Vagina (tissue), 2 donors: ENCODE measurements around the gene SORCS2. TPM values are rescaled to one million over a fixed set of nuclear protein-coding genes. Genes with fewer than 3 reads are reported as not detected.

ENCODE experiments used
- DNase-seq, 2 donors: peaks; one replicate each; pipeline ENCODE4 v3.0.0-alpha.2; 2017; ENCODE audit errors: extremely low spot score in 2 of 2
- H3K27ac ChIP-seq: fragments of 200-600 bp; sonication (generic); one replicate; pipeline ENCODE4 v1.5.1; 2019
- H3K27me3 ChIP-seq: fragments of 200-600 bp; sonication (generic); one replicate; pipeline ENCODE4 v1.5.1; 2019
- H3K36me3 ChIP-seq, 2 donors: fragments of 200-600 bp; sonication (generic); one replicate each; pipeline ENCODE4 v1.5.1; 2017 to 2019
- H3K4me1 ChIP-seq: fragments of 200-600 bp; sonication (generic); one replicate; pipeline ENCODE4 v1.5.1; 2019
- H3K4me3 ChIP-seq, 2 donors: fragments of 200-600 bp; sonication (generic); 1 replicate in 1 of 2; 2 replicates in 1 of 2; pipeline ENCODE4 v1.5.1; 2016 to 2019
- H3K9me3 ChIP-seq: fragments of 200-600 bp; sonication (generic); one replicate; pipeline ENCODE4 v1.5.1; 2019
- POLR2A ChIP-seq, 2 donors: fragments of 450-650 bp; IDR thresholded peaks; one replicate each; pipeline ENCODE4 v1.6.1; 2017; ENCODE audit warnings: antibody characterized with exemption in 2 of 2, mild to moderate bottlenecking in 2 of 2, moderate library complexity in 2 of 2
- POLR2AphosphoS5 ChIP-seq, 2 donors: sonication (generic); formaldehyde crosslinking; IDR thresholded peaks; one replicate each; pipeline ENCODE4 v1.9.0; 2017; ENCODE audit warnings: antibody characterized with exemption in 2 of 2, mild to moderate bottlenecking in 2 of 2, low read depth in 1 of 2; ENCODE audit not compliant: insufficient read depth in 1 of 2
- intact Hi-C: fragments of 100-400 bp; cut with DNase I; formaldehyde crosslinking; loops from one replicate; pipeline ENCODE4 v1.15.1; 2023
- total RNA-seq: library from RNA; depleted of rRNA; stranded (reverse); fragments of >200 nt; gene quantifications from one replicate; pipeline ENCODE4 v1.2.3, GENCODE V29; 2016
- TF ChIP-seq, protein P1 (sequence below), 3 experiments: fragments of 450-650 bp in 2 of 3; fragments of 200-600 bp in 1 of 3; sonication (generic) in 1 of 3; IDR thresholded peaks; one replicate each; pipeline ENCODE4 v1.5.1; 2017 to 2019; ENCODE audit warnings: antibody characterized with exemption in 3 of 3, mild to moderate bottlenecking in 2 of 3, moderate library complexity in 2 of 3

The SORCS2 gene
- total RNA-seq, 1 donor from 2014 or later = 5.4 TPM

DNA sequence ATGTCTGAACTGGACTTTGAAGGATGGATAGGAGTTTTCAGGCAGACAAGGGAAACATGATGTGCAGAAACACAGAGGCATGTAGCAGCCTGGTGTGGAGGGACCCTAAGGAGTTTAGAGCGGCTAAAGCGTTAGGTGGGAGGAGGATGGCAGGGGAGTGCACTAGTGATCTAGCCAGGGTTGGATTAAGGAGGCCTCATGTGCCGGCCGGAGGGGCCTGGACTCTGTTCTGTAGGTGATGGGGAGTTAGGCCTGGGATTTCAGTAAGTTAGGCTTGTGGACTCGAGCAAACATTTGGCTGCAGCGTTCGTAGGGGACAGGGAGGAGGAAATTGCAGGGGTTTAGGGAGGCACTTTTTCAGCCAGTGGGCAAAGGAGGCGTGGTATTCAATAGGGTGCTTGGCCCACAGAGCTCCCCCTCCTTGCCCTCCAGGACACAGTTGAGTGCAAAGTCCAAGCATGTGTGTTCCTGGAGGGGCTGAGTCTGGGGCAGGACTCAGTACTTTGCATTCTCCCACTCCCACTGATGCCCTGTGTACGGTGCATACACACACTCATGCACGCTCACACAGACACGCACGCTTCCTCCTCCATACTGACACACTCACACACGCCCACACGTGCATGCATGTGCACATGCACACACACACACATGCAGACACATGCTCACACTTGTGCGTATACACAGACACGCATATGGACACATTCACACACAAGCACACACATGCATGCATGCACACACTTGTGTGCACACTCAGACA lies 223.8 kb downstream of the SORCS2 start:
- Histone ChIP-seq H3K4me3 (no peak overlapping the region), H3K27me3 (no peaks in the 10 kb centered on the region), H3K9me3 (no peaks in the 10 kb centered on the region), H3K36me3 (no peaks in the 10 kb centered on the region), H3K4me1 (no peaks in the 10 kb centered on the region), H3K27ac (no peak overlapping the region)
- TF ChIP-seq, protein P1, sequence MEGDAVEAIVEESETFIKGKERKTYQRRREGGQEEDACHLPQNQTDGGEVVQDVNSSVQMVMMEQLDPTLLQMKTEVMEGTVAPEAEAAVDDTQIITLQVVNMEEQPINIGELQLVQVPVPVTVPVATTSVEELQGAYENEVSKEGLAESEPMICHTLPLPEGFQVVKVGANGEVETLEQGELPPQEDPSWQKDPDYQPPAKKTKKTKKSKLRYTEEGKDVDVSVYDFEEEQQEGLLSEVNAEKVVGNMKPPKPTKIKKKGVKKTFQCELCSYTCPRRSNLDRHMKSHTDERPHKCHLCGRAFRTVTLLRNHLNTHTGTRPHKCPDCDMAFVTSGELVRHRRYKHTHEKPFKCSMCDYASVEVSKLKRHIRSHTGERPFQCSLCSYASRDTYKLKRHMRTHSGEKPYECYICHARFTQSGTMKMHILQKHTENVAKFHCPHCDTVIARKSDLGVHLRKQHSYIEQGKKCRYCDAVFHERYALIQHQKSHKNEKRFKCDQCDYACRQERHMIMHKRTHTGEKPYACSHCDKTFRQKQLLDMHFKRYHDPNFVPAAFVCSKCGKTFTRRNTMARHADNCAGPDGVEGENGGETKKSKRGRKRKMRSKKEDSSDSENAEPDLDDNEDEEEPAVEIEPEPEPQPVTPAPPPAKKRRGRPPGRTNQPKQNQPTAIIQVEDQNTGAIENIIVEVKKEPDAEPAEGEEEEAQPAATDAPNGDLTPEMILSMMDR (IDR thresholded peaks at IDR 0.05) = no peak
- no peak for TF ChIP-seq POLR2A (IDR thresholded peaks at IDR 0.05)
- TF ChIP-seq POLR2AphosphoS5 (IDR thresholded peaks at IDR 0.05; ENCODE audit: insufficient read depth in 1 of 2, low read depth in 1 of 2) = no peak
- DNase-seq = no peak
- intact Hi-C loops = no loop called here

DNA sequence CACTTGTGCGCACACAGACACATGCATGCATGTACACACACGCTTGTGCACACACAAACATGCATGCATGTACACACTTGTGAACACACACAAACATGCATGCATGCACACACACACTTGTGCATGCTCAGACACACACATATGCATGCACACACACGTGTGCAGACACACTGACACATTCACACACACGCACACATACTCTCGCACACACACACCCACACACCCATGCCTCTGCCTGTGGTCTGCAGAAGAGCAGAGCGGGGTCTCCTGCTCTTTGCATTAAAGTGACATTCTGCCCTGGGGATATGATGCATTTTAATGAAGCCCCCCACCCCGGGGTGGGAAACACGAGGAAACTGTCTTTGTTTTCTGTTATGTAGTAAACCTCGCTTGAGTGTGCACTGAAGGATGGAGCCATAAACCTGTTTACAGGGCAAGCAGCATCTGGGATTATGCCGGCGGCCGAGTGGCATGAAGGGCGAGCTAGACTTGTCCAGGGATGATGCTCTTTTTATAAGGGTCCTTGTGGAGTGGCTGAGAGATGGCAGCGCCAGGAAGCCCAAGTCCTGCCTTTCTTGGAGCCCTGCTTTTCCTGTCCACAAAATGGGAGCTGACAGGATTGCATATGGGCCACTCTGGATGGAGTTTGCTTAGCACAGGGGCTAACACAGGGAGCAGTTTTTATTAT lies 224.6 kb downstream of the SORCS2 start:
- DNase-seq = no peak
- Histone ChIP-seq H3K27ac (no peak overlapping the region), H3K9me3 (no peaks in the 10 kb centered on the region), H3K4me3 (no peak overlapping the region), H3K4me1 (no peaks in the 10 kb centered on the region), H3K36me3 (no peaks in the 10 kb centered on the region), H3K27me3 (no peaks in the 10 kb centered on the region)
- no peak for TF ChIP-seq POLR2AphosphoS5 (IDR thresholded peaks at IDR 0.05; ENCODE audit: insufficient read depth in 1 of 2, low read depth in 1 of 2)
- no peak for TF ChIP-seq POLR2A (IDR thresholded peaks at IDR 0.05)
- TF ChIP-seq, protein P1 (IDR thresholded peaks at IDR 0.05) = no peak
- intact Hi-C loops = no loop called here

DNA sequence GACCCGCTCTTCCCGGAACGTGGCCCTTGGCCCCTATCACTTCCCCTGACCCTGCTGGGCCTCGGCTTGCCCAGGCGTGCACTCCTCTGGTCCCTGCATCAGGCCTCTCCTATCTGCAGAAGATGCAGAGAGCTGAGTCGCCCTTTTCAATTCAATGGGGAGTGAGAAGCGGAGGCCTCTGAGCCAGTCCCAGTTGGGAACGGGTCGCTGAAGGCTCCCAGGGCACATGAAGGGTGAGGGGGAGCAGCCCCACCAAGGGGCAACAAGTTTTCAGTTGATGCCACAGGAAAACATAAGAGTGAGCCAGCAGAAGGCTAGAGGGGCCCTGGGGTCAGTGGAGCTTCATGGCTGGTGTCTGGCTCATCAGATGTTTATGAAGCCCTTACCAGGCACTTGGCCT lies 225.3 kb downstream of the SORCS2 start:
- Histone ChIP-seq H3K9me3 (no peaks in the 10 kb centered on the region), H3K27ac (no peak overlapping the region), H3K27me3 (no peaks in the 10 kb centered on the region), H3K4me1 (no peaks in the 10 kb centered on the region), H3K36me3 (no peaks in the 10 kb centered on the region), H3K4me3 (no peak overlapping the region)
- TF ChIP-seq, protein P1 (IDR thresholded peaks at IDR 0.05) = no peak
- TF ChIP-seq POLR2A (IDR thresholded peaks at IDR 0.05) = no peak
- no peak for TF ChIP-seq POLR2AphosphoS5 (IDR thresholded peaks at IDR 0.05; ENCODE audit: insufficient read depth in 1 of 2, low read depth in 1 of 2)
- intact Hi-C loops = no loop called here
- no peak for DNase-seq

DNA sequence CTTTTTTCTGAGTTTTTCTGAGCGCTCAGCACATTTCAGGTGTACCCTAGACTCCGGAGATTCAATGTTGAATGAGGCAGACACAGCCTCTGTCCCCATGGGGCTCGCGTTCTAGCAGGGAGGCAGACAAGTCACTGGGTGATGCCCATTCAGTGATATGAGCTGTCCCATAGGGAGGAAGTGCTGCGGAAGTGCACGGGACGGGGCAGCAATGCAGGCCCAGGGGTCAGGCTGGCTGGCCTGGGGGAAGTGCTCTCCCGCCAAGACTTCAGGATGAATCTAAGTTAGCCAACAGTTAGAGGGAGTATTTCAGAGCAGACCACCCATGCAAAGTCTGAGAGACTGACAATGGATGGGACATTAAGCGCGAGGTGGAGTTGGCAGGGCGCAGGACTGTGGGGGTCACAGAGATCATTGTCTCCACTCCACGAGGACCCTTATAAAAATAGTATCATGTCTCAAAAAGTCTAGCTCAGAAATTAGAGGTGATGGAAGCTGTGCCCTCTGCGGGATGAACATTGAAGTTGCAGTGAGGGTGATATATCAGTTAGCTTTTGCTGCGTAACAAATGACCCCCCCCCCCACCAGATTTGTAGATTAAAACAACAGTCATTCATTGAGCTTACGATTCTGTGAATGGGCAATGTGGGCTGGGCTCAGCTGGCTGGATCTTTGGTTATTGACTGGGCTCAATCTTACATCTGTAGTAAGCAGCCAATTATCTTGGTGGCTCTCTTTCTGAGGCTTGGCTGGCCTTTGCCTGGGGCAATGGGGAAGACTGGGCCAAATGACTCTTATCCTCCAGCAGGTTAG lies 226.0 kb downstream of the SORCS2 start:
- intact Hi-C loops = no loop called here
- Histone ChIP-seq H3K9me3 (no peaks in the 10 kb centered on the region), H3K27ac (no peak overlapping the region), H3K4me1 (no peaks in the 10 kb centered on the region), H3K36me3 (no peaks in the 10 kb centered on the region), H3K27me3 (no peaks in the 10 kb centered on the region), H3K4me3 (no peak overlapping the region)
- TF ChIP-seq, protein P1 (IDR thresholded peaks at IDR 0.05) = no peak
- no peak for TF ChIP-seq POLR2A (IDR thresholded peaks at IDR 0.05)
- TF ChIP-seq POLR2AphosphoS5 (IDR thresholded peaks at IDR 0.05; ENCODE audit: insufficient read depth in 1 of 2, low read depth in 1 of 2) = no peak
- no peak for DNase-seq
